OCI-LY7 (cell line): ENCODE measurements around the gene PSKH1.

Source experiments
- EZH2phosphoT487 ChIP-seq: fragments of 200-600 bp; sonication (generic); IDR thresholded peaks from 2 replicates; pipeline ENCODE4 v1.6.1; 2018; ENCODE audit warnings: low read depth, borderline replicate concordance, mild to moderate bottlenecking, mixed run types, antibody characterized with exemption, low read length, moderate library complexity, mixed read lengths
- TF ChIP-seq, protein P1 (sequence below): fragments of 200-600 bp; sonication (generic); conservative IDR thresholded peaks from 2 replicates; pipeline ENCODE4 v1.5.1; 2014; ENCODE audit warnings: mild to moderate bottlenecking, antibody characterized with exemption, low read length, moderate library complexity, mixed read lengths

DNA sequence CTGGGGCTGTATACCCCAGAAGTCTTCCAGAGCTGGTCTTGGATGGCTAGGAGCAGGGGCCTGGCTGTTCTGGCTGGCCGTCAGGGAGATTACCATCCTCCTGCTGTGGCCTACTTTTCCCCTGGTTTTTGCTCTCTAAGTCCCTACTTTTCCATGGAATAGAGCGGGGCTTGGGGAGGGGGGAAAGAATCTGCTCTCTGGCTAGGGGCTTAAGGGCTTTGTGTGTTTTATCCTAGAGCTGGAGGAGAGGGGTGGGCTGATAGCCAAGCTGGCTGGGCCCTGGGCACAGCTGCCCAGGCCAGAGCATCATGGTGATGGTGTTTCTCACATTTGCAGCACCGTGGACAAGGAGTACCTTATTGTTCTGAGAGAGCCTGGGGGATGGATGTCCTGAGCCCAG lies 4.7 kb upstream of the PSKH1 start:
- TF ChIP-seq, protein P1, sequence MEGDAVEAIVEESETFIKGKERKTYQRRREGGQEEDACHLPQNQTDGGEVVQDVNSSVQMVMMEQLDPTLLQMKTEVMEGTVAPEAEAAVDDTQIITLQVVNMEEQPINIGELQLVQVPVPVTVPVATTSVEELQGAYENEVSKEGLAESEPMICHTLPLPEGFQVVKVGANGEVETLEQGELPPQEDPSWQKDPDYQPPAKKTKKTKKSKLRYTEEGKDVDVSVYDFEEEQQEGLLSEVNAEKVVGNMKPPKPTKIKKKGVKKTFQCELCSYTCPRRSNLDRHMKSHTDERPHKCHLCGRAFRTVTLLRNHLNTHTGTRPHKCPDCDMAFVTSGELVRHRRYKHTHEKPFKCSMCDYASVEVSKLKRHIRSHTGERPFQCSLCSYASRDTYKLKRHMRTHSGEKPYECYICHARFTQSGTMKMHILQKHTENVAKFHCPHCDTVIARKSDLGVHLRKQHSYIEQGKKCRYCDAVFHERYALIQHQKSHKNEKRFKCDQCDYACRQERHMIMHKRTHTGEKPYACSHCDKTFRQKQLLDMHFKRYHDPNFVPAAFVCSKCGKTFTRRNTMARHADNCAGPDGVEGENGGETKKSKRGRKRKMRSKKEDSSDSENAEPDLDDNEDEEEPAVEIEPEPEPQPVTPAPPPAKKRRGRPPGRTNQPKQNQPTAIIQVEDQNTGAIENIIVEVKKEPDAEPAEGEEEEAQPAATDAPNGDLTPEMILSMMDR: no peak
- TF ChIP-seq EZH2phosphoT487: no peak
